Stimulated activated memory B cell treated with anti-CD40 and anti-IgM and Interleukin-4, amounts not matched to agents 10 μg/mL and 1 μg/mL and 100 μg/mL, for 72 hours (primary cell): ENCODE measurements around the gene CCDC63.

Experiments
- ATAC-seq: fragments of 150-1000 bp; cut with Tn5 transposase; 2 replicates; pipeline ENCODE4 v1.10.0; 2021
- H3K27ac Mint-ChIP-seq: one replicate; pipeline ENCODE4 v1.8.0; 2022; ENCODE audit warnings: mild to moderate bottlenecking, mixed read lengths
- H3K27me3 Mint-ChIP-seq: one replicate; pipeline ENCODE4 v1.8.0; 2022; ENCODE audit warnings: mixed read lengths
- H3K36me3 Mint-ChIP-seq: one replicate; pipeline ENCODE4 v1.8.0; 2022; ENCODE audit warnings: mixed read lengths
- H3K4me1 Mint-ChIP-seq: one replicate; pipeline ENCODE4 v1.8.0; 2022; ENCODE audit warnings: mixed read lengths
- H3K4me3 Mint-ChIP-seq: one replicate; pipeline ENCODE4 v1.8.0; 2022; ENCODE audit warnings: mild to moderate bottlenecking, moderate library complexity, mixed read lengths
- H3K9me3 Mint-ChIP-seq: one replicate; pipeline ENCODE4 v1.8.0; 2022; ENCODE audit warnings: mixed read lengths

The CCDC63 gene

GRCh38 chr12:110889361-110889760 is 42.6 kb downstream of the CCDC63 start:
- Mint-ChIP-seq H3K27ac (no peak overlapping the region), H3K36me3 (no peaks in the 10 kb centered on the region), H3K9me3 (no peaks in the 10 kb centered on the region), H3K4me3 (no peak overlapping the region), H3K4me1 (peaks cover 11% of the 10 kb centered on the region), H3K27me3 (peaks cover 5% of the 10 kb centered on the region)
- ATAC-seq, result no peak

GRCh38 chr12:110893956-110894355 is 47.2 kb downstream of the CCDC63 start:
- Mint-ChIP-seq H3K4me1 (peaks cover 8% of the 10 kb centered on the region), H3K27me3 (peaks cover 2% of the 10 kb centered on the region), H3K9me3 (no peaks in the 10 kb centered on the region), H3K27ac (no peak overlapping the region), H3K36me3 (no peaks in the 10 kb centered on the region), H3K4me3 (no peak overlapping the region)
- ATAC-seq, result no peak

GRCh38 chr12:110896559-110896958 is 49.8 kb downstream of the CCDC63 start:
- Mint-ChIP-seq H3K27ac (no peak overlapping the region), H3K27me3 (no peaks in the 10 kb centered on the region), H3K4me1 (peaks cover 8% of the 10 kb centered on the region), H3K36me3 (no peaks in the 10 kb centered on the region), H3K9me3 (no peaks in the 10 kb centered on the region), H3K4me3 (no peak overlapping the region)
- ATAC-seq, result no peak

DNA sequence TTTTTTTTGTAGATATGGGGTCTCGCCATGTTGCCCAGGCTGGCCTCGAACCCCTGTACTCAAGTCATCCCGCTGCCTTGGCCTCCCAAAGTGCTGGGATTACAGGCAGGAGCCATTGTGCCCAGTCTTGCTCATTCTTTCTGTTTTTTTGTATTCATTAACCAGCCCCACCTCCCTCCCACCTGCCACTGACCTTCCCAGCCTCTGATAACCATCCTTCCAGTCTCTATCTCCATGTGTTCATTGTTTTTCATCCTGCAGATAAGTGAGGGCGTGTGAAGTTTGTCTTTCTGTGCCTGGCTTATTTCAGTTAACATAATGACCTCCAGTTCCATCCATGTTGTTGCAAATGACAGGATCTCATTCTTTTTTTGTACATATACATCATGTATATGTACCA is 54.6 kb downstream of the CCDC63 start:
- H3K4me3 Mint-ChIP-seq, result no peak overlapping the region
- H3K4me1 Mint-ChIP-seq, result peaks cover 7% of the 10 kb centered on the region
- H3K36me3 Mint-ChIP-seq, result no peaks in the 10 kb centered on the region
- no peak overlapping the region for H3K27ac Mint-ChIP-seq
- no peak for ATAC-seq
- H3K9me3 Mint-ChIP-seq, result no peaks in the 10 kb centered on the region
- no peaks in the 10 kb centered on the region for H3K27me3 Mint-ChIP-seq

DNA sequence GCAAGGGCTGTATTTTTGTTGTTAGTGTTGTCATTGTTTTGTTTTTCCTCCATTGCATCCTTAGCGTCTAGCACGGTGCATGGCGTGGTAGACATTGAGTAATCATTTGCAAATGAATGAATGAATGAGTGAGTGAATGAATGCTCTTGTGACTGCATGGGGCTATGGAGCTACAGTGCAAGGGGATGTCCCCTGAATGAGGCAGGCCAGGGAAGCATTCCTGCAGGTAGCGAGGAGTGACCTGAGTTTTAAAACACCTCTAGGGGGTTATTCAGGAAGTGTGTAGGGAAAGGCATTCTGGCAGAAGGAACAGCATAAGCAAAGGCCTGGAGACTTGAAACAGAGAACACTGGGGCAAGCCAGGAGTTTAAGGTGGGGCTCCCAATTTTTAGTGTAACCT is 56.7 kb downstream of the CCDC63 start:
- Mint-ChIP-seq H3K27ac (no peak overlapping the region), H3K4me3 (no peak overlapping the region), H3K27me3 (no peaks in the 10 kb centered on the region), H3K36me3 (no peaks in the 10 kb centered on the region), H3K4me1 (peaks cover 27% of the 10 kb centered on the region), H3K9me3 (no peaks in the 10 kb centered on the region)
- no peak for ATAC-seq

DNA sequence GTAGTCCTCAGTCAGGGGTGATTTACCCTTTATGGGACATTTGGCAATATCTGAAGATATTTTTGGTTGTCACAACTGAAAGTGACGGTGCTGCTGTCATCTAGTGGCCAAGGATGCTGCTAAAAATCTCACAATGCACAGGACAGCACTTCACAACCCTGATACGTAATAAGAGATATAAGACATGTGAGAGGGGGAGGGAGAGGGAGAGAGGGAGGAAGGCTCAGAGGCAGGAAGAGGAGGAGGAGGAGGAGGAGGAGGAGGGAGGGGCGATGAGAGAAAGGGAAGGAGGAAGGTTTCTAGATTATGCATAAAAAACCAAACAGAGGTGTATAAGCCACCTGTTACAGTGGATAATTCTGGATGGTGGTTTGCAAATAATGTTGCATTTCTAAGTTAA is 59.3 kb downstream of the CCDC63 start:
- Mint-ChIP-seq H3K4me3 (peak overlapping the region; percentile 22), H3K4me1 (peaks cover 32% of the 10 kb centered on the region), H3K27ac (peak overlapping the region; percentile 37), H3K27me3 (no peaks in the 10 kb centered on the region), H3K9me3 (no peaks in the 10 kb centered on the region), H3K36me3 (no peaks in the 10 kb centered on the region)
- peak; percentile 39 for ATAC-seq

DNA sequence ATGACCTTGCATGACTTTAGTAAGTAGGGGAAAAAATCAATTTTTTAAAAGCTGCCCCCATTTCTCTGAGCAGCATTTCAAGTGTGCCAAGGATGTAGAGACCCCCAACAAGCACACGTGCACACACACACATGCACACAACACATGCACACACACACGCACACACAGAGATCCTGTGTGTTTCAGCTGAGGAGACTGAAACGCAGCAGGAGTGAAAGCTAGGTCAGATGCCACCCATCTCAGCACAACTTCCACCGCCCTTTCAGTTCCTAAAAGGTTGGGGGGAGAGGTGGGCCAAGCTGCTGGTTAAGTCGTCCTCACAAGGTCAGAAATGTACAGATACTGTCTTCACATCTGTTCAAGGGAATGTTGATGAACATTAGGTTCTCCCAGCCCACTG is 59.7 kb downstream of the CCDC63 start:
- H3K27ac Mint-ChIP-seq, result peak overlapping the region; percentile 37
- no peak overlapping the region for H3K4me3 Mint-ChIP-seq
- ATAC-seq, result peak; percentile 68
- no peaks in the 10 kb centered on the region for H3K36me3 Mint-ChIP-seq
- no peaks in the 10 kb centered on the region for H3K9me3 Mint-ChIP-seq
- no peaks in the 10 kb centered on the region for H3K27me3 Mint-ChIP-seq
- peaks cover 32% of the 10 kb centered on the region for H3K4me1 Mint-ChIP-seq

- no peak overlapping the region for H3K4me3 Mint-ChIP-seq
- peaks cover 32% of the 10 kb centered on the region for H3K4me1 Mint-ChIP-seq
- ATAC-seq, result no peak
- peak overlapping the region; percentile 37 for H3K27ac Mint-ChIP-seq
- H3K9me3 Mint-ChIP-seq, result no peaks in the 10 kb centered on the region
- H3K36me3 Mint-ChIP-seq, result no peaks in the 10 kb centered on the region
- no peaks in the 10 kb centered on the region for H3K27me3 Mint-ChIP-seq
Measured at GRCh38 chr12:110906985-110907384, 60.2 kb downstream of the CCDC63 start.

DNA sequence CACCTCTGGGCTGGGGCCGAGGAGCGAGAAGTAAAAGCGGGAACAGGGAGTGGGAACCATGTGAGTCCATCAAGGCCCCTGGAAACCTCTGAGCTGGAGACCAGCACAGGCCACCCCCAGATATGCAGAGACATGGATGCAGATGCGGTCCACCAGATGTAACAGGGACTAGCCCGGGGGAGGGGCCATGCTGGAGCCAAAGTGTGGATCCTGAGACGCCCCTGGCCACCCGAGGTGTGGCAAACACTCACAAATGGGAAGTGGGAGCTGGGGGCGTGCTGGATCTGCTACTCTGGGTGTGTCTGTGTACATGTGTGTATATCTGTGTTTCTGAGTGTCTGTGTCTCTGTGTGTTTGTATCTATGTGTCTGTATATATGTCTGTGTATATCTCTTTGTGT is 60.8 kb downstream of the CCDC63 start:
- no peaks in the 10 kb centered on the region for H3K27me3 Mint-ChIP-seq
- H3K36me3 Mint-ChIP-seq, result no peaks in the 10 kb centered on the region
- peak overlapping the region; percentile 37 for H3K27ac Mint-ChIP-seq
- H3K4me3 Mint-ChIP-seq, result no peak overlapping the region
- no peaks in the 10 kb centered on the region for H3K9me3 Mint-ChIP-seq
- H3K4me1 Mint-ChIP-seq, result peaks cover 37% of the 10 kb centered on the region
- no peak for ATAC-seq

DNA sequence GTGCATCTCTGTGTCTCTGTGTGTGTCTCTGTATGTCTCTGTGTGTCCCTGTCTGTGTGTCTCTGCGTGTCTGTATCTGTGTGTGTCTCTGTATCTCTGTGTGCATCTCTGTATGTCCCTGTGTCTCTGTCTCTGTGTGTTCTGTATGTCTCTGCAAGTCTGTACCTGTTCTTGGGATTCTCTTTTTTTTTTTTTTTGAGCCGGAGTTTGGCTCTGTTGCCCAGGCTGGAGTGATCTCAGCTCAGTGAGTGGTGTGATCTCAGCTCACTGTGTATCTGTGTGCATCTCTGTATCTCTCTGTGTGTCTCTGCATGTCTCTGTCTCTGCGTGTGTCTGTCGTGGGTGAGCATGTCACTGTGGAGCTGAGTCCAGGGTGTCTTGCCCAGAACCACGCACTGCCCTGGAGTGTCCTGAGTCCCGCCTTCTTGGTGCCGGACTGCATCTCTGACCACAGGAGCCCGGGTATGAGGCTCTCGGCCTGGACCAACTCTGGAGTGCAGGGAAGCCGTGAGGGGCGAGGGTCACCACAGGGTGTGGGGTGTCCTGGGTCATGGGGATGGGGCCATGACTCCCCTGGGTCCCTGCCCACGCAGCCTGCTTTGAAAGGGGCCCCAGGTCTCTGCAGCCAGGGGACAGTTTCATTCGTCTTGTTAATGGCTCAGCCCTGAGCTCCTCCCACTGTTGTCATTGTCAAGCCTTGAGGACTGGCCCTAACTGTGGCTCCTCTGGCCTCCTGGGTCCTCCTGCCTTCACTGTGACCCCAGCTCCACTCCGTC is 61.8 kb downstream of the CCDC63 start:
- no peak for ATAC-seq
- H3K27me3 Mint-ChIP-seq, result no peaks in the 10 kb centered on the region
- H3K9me3 Mint-ChIP-seq, result no peaks in the 10 kb centered on the region
- H3K4me1 Mint-ChIP-seq, result peaks cover 47% of the 10 kb centered on the region
- H3K36me3 Mint-ChIP-seq, result no peaks in the 10 kb centered on the region
- H3K4me3 Mint-ChIP-seq, result no peak overlapping the region
- H3K27ac Mint-ChIP-seq, result peak overlapping the region; percentile 42

DNA sequence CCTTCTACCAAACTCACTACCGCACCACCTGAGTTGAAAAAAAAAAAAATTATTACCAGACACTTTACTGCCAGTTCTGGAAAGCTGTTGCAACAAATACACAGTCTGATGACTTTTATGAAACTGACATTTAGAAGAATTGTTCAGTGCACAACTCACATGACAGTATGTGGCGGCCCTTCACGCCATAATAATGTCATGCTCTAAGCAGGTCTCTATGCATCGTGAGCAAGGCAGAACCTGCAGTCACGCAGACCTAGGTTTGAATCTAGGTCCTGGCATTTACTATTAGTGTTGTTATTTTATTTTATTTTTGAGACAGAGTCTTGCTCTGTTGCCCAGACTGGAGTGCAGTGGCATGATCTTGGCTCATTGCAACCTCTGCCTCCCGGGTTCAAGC is 65.5 kb downstream of the CCDC63 start:
- Mint-ChIP-seq H3K4me1 (peaks cover 46% of the 10 kb centered on the region), H3K36me3 (no peaks in the 10 kb centered on the region), H3K9me3 (no peaks in the 10 kb centered on the region), H3K4me3 (no peak overlapping the region), H3K27me3 (no peaks in the 10 kb centered on the region), H3K27ac (peak overlapping the region; percentile 96)
- peak; percentile 46 for ATAC-seq

GRCh38 chr12:110913119-110914056 is 66.6 kb downstream of the CCDC63 start:
- Mint-ChIP-seq H3K9me3 (no peaks in the 10 kb centered on the region), H3K4me1 (peaks cover 43% of the 10 kb centered on the region), H3K36me3 (no peaks in the 10 kb centered on the region), H3K4me3 (peak overlapping the region; percentile 18), H3K27me3 (no peaks in the 10 kb centered on the region), H3K27ac (peak overlapping the region; percentile 96)
- ATAC-seq, result peak; percentile 98

DNA sequence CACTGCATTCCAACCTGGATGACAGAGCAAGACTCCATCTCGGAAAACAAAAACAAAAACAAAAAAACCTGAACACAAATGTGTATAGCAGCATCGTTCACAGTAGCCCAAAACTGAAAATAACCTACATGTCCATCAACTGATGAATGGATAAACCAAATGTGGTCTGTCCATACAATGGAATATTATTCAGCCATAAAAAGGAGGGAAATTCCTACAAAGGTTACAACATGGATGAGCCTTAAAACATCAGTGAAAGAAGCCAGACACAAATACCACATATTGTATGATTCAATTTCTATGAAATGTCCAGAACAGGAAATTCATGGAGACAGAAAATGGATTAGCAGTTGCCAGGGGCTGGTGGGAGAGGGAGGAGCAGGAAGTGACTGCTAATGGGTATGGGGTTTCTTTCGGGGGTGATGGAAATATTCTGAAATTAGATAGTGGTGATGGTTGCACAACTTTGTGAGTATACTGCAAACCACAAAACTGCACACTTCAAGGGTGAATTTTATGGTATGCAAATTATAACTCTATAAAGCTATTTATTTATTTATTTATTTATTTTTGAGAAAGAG is 69.6 kb downstream of the CCDC63 start:
- H3K36me3 Mint-ChIP-seq, result no peaks in the 10 kb centered on the region

GRCh38 chr12:110917467-110917866 is 70.7 kb downstream of the CCDC63 start:
- Mint-ChIP-seq H3K27me3 (no peaks in the 10 kb centered on the region), H3K27ac (no peak overlapping the region), H3K4me3 (no peak overlapping the region), H3K9me3 (no peaks in the 10 kb centered on the region), H3K36me3 (no peaks in the 10 kb centered on the region), H3K4me1 (peaks cover 34% of the 10 kb centered on the region)
- ATAC-seq, result no peak

More for the DNA sequence above, 69.6 kb downstream of the CCDC63 start:
- no peaks in the 10 kb centered on the region for H3K27me3 Mint-ChIP-seq
- H3K4me1 Mint-ChIP-seq, result peaks cover 38% of the 10 kb centered on the region
- no peaks in the 10 kb centered on the region for H3K9me3 Mint-ChIP-seq
- ATAC-seq, result no peak
- H3K4me3 Mint-ChIP-seq, result no peak overlapping the region
- no peak overlapping the region for H3K27ac Mint-ChIP-seq

DNA sequence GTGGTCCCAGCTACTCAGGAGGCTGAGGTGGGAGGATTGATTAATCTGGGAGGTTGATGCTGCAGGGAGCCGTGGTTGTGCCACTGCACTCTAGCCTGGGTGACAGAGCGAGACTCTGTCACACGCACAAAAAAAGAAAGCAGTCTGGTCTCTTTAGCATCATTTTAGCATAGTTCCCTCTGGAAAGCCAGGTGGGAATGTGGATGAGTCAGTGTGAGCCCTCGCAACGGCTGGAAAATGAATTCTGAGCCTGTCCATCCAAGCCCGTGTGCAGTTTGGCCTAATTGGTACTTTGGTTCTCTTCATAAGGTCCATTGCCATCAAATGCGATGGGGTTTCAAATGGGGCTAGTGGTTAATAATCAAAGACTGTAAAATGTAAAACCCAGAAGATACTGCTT is 71.2 kb downstream of the CCDC63 start:
- Mint-ChIP-seq H3K27me3 (no peaks in the 10 kb centered on the region), H3K27ac (no peak overlapping the region)
- no peak for ATAC-seq

More for the DNA sequence above, 71.2 kb downstream of the CCDC63 start:
- Mint-ChIP-seq H3K4me1 (peaks cover 29% of the 10 kb centered on the region), H3K36me3 (no peaks in the 10 kb centered on the region), H3K4me3 (no peak overlapping the region), H3K9me3 (no peaks in the 10 kb centered on the region)
